Measurements from ENCODE around the gene PLS3.

PLS3 gene

DNA sequence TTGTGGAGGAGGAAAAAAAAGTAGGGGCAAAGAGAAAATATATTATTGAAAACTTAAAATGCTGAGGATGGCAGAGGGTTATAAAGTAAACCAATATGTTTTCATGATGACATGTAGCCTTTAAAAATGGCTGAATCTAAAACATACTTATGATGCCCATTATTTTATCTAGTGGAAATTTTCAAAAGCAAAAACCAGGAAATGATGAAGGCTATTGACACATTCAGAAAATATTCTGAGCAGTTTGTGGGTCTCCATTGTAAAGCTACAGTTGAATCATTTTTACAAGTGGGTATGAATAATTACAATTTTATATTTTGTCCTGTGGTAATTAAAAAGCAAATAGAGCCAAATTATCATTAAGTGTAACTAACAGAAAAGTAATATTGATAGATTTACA lies 10.7 kb downstream of the PLS3 start:
- DNase-seq (ENCODE audit: low read depth in 2 of 2): no peak

GRCh38 chrX:115573185-115573584 lies 12.2 kb downstream of the PLS3 start:
- DNase-seq (ENCODE audit: low read depth in 2 of 2): no peak

DNA sequence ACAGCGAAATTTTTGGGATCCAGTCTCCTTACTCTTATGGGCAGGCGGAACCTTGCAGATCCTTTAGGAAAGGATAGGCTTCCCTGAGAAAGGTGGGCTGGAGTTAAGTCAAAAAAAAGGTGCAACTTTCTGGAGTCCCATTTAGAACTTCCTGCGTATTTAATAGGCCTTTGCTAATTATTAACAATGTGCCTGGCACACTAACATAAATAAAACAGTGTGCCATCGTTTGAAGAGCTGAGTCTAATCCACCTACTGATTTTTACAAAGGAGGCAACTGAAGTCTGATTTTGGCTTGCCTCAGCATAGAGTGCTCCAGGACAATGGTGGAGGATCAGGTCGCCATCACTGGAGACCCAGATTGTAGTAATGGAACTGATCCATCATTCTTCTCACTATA lies 15.7 kb downstream of the PLS3 start:
- no peak for DNase-seq (ENCODE audit: low read depth in 2 of 2)

DNA sequence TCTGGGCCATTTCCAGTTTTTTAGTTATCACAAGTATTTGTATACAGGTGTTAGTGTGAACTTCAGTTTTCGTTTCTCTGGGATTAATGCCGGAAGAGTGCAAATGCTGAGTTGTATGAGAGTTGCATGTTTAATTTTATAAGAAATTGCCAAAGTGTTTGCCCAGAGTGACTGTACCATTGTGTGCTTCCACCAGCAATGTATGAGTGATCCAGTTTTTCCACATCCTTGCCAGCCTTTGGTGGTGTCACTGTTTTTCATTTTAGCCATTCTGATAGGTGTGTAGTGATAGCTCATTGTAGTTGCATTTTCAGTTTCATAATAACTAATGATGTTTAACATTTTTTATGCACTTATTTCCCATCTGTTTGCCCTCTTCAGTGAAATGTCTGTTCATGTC lies 18.4 kb downstream of the PLS3 start:
- no peak for DNase-seq (ENCODE audit: low read depth in 2 of 2)

DNA sequence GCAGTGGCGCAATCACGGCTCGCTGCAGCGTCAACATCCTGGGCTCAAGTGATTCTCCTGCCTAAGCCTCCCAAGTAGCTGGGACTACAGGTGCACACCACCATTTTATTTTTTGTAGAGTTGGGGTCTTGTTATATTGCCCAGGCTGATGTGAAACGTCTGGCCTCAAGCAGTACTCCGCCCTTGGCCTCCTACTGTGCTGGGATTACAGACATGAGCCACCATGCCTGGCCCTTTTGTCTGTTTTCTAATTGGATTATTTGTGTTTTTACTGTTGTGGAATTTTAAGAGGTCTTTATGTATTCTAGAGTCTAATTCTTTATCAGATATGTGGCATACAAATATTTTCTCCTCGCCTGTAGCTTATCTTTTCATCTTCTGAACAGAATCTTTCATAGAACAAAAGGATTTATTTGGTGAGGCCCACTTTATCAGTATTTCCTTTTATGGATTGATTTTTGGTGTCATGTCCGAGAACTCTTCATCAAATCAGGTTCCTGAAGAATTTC lies 18.9 kb downstream of the PLS3 start:
- DNase-seq (ENCODE audit: low read depth in 2 of 2): no peak

DNA sequence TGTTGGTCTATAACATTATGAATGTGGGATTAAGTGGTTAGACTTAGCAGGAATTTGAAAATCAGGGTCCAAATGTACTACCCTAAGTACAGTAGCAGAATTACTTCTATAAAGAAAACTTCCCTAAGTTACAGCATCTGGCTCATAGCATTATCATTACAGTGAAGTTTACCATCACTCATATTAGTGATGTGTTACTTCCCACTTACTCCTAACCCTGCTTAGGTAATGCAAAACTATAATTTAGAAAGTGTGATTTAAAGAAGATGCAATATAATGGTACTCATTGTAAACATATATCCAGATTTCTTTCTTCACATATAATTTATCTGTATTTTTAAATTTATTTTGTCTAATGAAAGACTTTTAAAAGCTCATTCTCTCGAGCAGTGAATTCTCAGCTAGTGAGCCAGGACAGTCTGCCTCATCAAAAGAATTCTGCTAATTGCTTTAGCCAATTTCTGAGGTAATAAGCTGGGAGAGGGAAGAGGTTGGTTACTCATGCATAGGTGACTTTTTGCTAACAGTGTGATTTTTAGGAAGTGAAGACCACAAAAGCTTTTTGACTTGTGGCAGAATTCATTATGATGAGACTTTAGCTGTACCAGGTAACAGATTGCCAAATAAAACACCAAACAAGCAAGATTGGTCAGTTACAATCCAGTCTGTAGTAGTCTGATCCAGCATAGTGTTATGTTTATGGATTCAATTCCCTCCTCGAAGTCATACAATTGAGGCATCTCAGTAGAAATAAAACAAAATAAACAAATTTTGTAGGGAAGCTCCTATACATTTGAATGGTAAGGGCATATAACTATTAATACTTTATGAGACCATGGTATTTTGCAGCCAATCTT lies 21.0 kb downstream of the PLS3 start:
- no peak for DNase-seq (ENCODE audit: low read depth in 2 of 2)

- no peak for DNase-seq (ENCODE audit: low read depth in 2 of 2)
These were observed 21.9 kb downstream of the PLS3 start for GRCh38 chrX:115582616-115583495.

- DNase-seq (ENCODE audit: low read depth in 2 of 2): no peak
These were observed 22.6 kb downstream of the PLS3 start for GRCh38 chrX:115583496-115584004.

DNA sequence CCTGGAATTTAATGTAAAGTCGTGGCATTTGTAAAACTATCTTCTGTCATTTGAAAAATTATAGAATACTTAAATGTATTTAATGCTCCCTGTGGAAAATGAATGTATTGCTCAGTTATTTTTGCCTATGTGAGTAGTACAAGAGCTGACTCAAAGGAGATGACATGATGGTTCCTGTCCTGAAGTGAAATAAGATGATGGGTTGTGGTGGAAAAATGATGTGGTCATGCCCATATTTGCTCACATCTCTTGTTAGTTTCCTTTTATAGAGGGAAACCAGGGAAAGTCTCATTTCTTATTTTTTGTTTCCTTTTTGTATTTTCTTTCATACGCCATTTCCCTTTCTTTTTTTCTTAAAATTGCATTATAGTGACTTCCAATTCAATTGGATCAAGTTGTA lies 23.7 kb downstream of the PLS3 start:
- no peak for DNase-seq (ENCODE audit: low read depth in 2 of 2)

- DNase-seq (ENCODE audit: low read depth in 2 of 2): no peak
These were observed 27.2 kb downstream of the PLS3 start for GRCh38 chrX:115588179-115588578.

GRCh38 chrX:115589419-115589818 lies 28.4 kb downstream of the PLS3 start:
- no peak for DNase-seq (ENCODE audit: low read depth in 2 of 2)

- DNase-seq (ENCODE audit: low read depth in 2 of 2): no peak
These were observed 30.4 kb downstream of the PLS3 start for GRCh38 chrX:115591420-115591819.

DNA sequence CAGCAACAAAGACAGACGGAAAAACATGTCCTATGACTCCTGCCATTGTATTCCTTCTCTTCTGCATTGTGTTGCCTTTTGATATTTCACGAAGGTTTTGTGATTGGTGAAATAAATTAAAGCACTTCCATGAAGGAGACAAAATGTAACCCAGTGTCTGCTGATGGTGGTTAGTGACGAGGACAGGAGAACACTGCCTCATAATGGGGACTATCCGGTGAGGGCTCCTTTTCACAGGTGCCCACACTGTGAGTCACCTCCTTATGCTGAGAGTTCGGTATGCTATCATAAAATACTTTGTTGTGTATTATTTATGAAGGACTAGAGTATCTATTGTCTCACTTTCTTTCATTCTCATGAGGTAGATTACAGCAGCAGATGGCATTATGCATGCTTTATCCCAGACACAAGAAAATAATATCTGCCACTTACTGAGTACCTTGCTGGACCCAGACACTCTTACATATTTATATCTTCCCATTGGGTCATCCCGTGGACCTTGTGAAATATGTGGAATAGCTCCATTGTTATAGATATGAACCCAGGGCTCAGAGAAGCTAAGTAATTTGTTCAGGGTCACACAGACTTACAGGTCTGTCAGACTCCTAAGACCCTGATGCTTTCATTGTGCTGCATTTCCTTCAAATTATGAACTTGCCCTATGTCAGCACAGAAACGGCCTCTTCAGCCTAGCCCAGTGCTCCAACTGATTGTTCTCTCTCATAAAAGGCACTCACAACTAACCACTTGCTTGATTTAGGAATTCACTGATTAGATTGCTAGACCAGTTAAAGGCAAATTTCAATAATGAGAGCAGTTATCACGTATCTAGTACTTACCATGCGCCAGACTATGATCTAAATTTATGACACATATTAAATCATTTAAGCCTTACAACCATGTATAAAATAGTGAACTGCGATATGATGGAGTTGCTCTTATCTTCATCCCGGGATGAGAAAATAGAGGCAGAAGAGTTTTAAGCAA lies 31.2 kb downstream of the PLS3 start:
- DNase-seq (ENCODE audit: low read depth in 2 of 2): no peak

GRCh38 chrX:115592997-115593734 lies 32.2 kb downstream of the PLS3 start:
- no peak for DNase-seq (ENCODE audit: low read depth in 2 of 2)

GRCh38 chrX:115595049-115595448 lies 34.1 kb downstream of the PLS3 start:
- DNase-seq (ENCODE audit: low read depth in 2 of 2): no peak

DNA sequence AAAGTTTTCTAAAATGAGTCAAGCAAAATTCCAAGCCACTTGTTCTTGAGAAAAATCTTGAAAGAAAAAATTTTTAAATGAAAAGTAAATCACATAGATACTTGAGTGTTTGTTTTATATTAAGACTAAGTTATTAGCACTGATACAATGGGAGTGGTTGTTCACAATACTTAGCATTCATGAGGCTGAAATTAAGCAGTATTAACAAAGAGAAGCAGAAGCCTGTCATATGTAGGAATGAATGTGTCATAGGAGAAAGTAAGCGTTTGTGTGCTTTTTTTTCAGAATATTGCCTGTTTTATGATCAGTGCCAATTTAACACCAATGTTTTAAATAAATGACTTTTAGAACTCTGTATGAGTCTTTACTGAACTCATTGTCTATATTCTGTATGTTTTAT lies 37.6 kb downstream of the PLS3 start:
- no peak for DNase-seq (ENCODE audit: low read depth in 2 of 2)

DNA sequence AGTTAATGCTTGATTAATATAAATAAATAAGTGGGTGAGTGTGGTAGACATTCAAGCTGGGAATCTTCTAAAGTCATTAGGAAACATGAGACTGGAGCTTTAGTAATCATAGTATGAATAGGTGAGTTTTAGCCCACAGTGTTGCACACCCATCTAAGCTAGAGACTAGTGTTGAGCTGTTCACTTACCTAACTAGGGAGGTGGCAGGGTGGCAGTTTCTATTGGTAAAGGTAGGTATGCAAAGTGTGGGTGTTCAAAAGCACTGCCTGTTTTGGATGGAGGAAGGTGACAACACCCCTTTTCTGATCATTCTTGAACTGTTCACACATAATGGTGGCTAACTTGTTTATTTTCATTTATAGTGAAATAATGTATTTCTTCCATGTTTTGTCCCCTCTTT lies 41.3 kb downstream of the PLS3 start:
- no peak for DNase-seq (ENCODE audit: low read depth in 2 of 2)

GRCh38 chrX:115602729-115603389 lies 41.9 kb downstream of the PLS3 start:
- no peak for DNase-seq (ENCODE audit: low read depth in 2 of 2)

DNA sequence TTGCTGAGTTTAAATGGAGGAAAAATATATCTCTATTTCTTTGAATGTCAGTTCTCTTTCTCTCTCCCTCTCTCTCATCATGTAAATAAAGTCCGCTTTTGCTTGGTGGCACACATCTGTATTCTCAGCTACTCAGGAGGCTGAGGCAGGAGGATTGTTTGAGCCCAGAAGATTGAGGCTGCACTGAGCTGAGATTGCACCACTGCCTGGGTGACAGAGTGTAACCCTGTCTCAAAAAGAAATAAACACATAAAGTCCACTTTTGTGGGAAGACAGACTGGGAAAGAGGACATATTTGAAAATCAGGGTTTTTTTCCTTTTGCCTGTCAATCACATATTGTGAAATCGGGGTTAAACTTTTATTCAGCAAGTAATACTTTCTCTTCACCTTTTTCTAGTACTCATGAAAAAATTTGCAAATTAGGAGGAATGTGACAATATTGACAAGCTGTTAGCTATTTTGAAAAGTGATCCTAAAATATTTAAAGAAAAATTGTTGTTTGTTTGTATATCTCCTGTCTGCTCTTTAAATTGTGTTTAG lies 42.6 kb downstream of the PLS3 start:
- no peak for DNase-seq (ENCODE audit: low read depth in 2 of 2)

DNA sequence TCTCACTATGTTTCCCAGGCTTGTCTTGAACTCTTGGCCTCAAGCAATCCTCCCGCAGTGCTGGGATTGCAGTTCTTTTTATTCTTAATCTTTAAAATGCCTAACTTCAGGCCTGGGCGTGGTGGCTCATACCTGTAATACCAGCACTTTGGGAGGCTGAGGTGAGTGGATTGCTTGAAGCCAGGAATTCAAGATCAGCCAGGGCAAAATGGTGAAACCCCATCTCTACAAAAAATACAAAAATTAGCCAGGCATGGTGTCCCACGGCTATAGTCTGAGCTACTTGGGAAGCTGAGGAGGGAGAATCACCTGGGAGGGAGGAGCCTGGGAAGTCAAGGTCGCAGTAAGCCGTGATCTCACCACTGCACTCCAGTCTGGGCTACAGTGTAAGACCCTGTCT lies 45.9 kb downstream of the PLS3 start:
- no peak for DNase-seq (ENCODE audit: low read depth in 2 of 2)
